ENCODE data around the gene DNAJC11.
"Not testable (repeated sequence)": the region's sequence is repeated elsewhere in the genome, so short reads cannot be mapped to it uniquely, and the experiment has no call there.

DNAJC11 gene

GRCh38 chr1:6700853-6701436 is 671 bp downstream of the DNAJC11 start:
- POLR2A ChIA-PET: interaction anchor here (1.0 to 1.2 kb wide), 2 partner anchors 13 to 98 kb away, joined by 3 to 4 read pairs; no protein-coding TSS in a partner anchor
- peak overlapping the region; percentile 98 for H3K4me3 ChIP-seq (ENCODE audit: low read depth, low read length)
- no peak for TF ChIP-seq CTCF (IDR thresholded peaks at IDR 0.05; ENCODE audit: insufficient read depth, low read length, missing control alignments)
- DNase-seq (ENCODE audit: low read depth, low spot score): no peak
- CTCF ChIA-PET: interaction anchor here (0.7 to 3.3 kb wide), 28 partner anchors 10 to 1248 kb away, joined by 3 to 47 read pairs (median 4); partner anchors contain the start of genes NOL9 and ZBTB48

GRCh38 chr1:6699915-6700314 is 1.7 kb downstream of the DNAJC11 start:
- DNase-seq (ENCODE audit: low read depth, low spot score); H3K4me3 ChIP-seq (ENCODE audit: low read depth, low read length): not testable (repeated sequence)
- POLR2A ChIA-PET: interaction anchor here (0.6 kb wide), 1 partner anchor 14 kb away, joined by 3 read pairs; no protein-coding TSS in a partner anchor
- CTCF ChIA-PET: interaction anchor here (0.8 to 3.3 kb wide), 5 partner anchors 8 to 60 kb away, joined by 3 to 47 read pairs (median 32); no protein-coding TSS in a partner anchor

- ChIA-PET CTCF (no interaction called here), POLR2A (no interaction called here)
- no peak for DNase-seq (ENCODE audit: low read depth, low spot score)
- H3K4me3 ChIP-seq (ENCODE audit: low read depth, low read length): no peak overlapping the region
- TF ChIP-seq CTCF (IDR thresholded peaks at IDR 0.05; ENCODE audit: insufficient read depth, low read length, missing control alignments): no peak
These were observed 5.7 kb downstream of the DNAJC11 start for GRCh38 chr1:6695868-6696267.

GRCh38 chr1:6694121-6694713 is 7.4 kb downstream of the DNAJC11 start:
- H3K4me3 ChIP-seq (ENCODE audit: low read depth, low read length): no peak overlapping the region
- ChIA-PET CTCF (no interaction called here), POLR2A (no interaction called here)
- TF ChIP-seq CTCF (IDR thresholded peaks at IDR 0.05; ENCODE audit: insufficient read depth, low read length, missing control alignments): no peak
- no peak for DNase-seq (ENCODE audit: low read depth, low spot score)

GRCh38 chr1:6692956-6693355 is 8.7 kb downstream of the DNAJC11 start:
- ChIA-PET POLR2A (no interaction called here), CTCF (interaction anchor here (4.0 kb wide), 1 partner anchor 8 kb away, joined by 35 read pairs; the partner anchor contains the start of gene DNAJC11)
- no peak overlapping the region for H3K4me3 ChIP-seq (ENCODE audit: low read depth, low read length)
- TF ChIP-seq CTCF (IDR thresholded peaks at IDR 0.05; ENCODE audit: insufficient read depth, low read length, missing control alignments): no peak
- no peak for DNase-seq (ENCODE audit: low read depth, low spot score)

- CTCF ChIA-PET: interaction anchor here (0.9 to 4.0 kb wide), 2 partner anchors 10 to 45 kb away, joined by 3 to 35 read pairs; partner anchors contain the start of gene DNAJC11
- POLR2A ChIA-PET: no interaction called here
- no peak for DNase-seq (ENCODE audit: low read depth, low spot score)
These were observed 10.1 kb downstream of the DNAJC11 start for GRCh38 chr1:6691507-6691906.

More at GRCh38 chr1:6691507-6691906, 10.1 kb downstream of the DNAJC11 start:
- TF ChIP-seq CTCF (IDR thresholded peaks at IDR 0.05; ENCODE audit: insufficient read depth, low read length, missing control alignments): no peak
- no peak overlapping the region for H3K4me3 ChIP-seq (ENCODE audit: low read depth, low read length)
